H1 (cell line): ENCODE measurements around the gene TNFSF12.

Experiments
- CTCF ChIP-seq, 3 experiments: IDR thresholded peaks; 1 replicate in 2 of 3; 2 replicates in 1 of 3; pipeline versions ENCODE4 v1.5.1 to v1.6.1; 2011; ENCODE audit warnings: low read length in 3 of 3, mild to moderate bottlenecking in 3 of 3, inconsistent platforms in 2 of 3, low read depth in 1 of 3, moderate library complexity in 1 of 3; ENCODE audit not compliant: insufficient read depth in 1 of 3; ENCODE audit errors: control extremely low read depth in 1 of 3
- EGR1 ChIP-seq: IDR thresholded peaks from 2 replicates; pipeline ENCODE4 v1.6.1; 2011; ENCODE audit warnings: low read depth, low read length, borderline replicate concordance
- EZH2 ChIP-seq: fragments of 200-600 bp; sonication (generic); IDR thresholded peaks from 2 replicates; pipeline ENCODE4 v1.7.1; 2012; ENCODE audit warnings: low read depth, mild to moderate bottlenecking, moderate library complexity, low read length, inconsistent platforms; ENCODE audit not compliant: severe bottlenecking
- JUND ChIP-seq: IDR thresholded peaks from 2 replicates; pipeline ENCODE4 v1.6.1; 2011; ENCODE audit warnings: mild to moderate bottlenecking, improper control_type of control experiment, low read length
- TF ChIP-seq, protein P1 (sequence below): IDR thresholded peaks from 2 replicates; pipeline ENCODE4 v1.6.1; 2012; ENCODE audit warnings: low read length, inconsistent platforms

DNA sequence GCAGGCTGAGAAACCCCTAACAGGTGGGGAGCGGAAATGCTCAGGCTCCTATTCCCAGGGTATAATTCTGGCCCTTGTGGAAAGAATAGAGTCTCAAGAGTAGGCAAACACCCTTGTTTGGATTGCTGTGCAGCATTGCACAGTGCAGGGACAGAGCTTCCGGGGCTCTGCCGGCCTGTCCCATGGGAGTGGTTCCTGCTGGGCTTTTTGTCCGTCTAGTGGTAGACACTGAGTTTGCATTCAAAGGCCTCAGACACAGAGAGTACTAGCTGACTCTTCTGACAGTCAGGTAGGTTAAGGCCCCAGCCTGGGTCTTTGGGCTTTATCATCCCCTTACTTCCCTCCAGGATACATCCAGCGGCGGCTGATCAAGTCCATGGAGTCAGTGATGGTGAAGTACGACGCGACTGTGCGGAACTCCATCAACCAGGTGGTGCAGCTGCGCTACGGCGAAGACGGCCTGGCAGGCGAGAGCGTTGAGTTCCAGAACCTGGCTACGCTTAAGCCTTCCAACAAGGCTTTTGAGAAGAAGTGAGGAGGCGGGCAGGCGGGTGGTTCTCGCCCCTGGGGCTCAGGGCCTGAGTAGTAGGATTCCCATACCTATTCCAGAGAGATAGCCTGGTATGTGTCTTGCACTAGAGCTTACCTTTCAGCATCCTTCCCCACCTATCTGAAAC lies 46.5 kb upstream of the TNFSF12 start:
- no peak for TF ChIP-seq JUND
- no peak for TF ChIP-seq EZH2
- TF ChIP-seq EGR1, result no peak
- no peak for TF ChIP-seq CTCF (IDR thresholded peaks at IDR 0.05; ENCODE audit: control extremely low read depth in 1 of 3, insufficient read depth in 1 of 3, low read depth in 1 of 3, low read length in 3 of 3)
- TF ChIP-seq, protein P1, sequence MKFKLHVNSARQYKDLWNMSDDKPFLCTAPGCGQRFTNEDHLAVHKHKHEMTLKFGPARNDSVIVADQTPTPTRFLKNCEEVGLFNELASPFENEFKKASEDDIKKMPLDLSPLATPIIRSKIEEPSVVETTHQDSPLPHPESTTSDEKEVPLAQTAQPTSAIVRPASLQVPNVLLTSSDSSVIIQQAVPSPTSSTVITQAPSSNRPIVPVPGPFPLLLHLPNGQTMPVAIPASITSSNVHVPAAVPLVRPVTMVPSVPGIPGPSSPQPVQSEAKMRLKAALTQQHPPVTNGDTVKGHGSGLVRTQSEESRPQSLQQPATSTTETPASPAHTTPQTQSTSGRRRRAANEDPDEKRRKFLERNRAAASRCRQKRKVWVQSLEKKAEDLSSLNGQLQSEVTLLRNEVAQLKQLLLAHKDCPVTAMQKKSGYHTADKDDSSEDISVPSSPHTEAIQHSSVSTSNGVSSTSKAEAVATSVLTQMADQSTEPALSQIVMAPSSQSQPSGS, result no peak
